ELF-1 (cell line): ENCODE measurements around the gene INSL3.
"Not testable (repeated sequence)": the region's sequence is repeated elsewhere in the genome, so short reads cannot be mapped to it uniquely, and the experiment has no call there.

ENCODE experiments used
- DNase-seq: peaks from one replicate; pipeline ENCODE4 v3.0.0-alpha.2; 2016; ENCODE audit warnings: low read depth, low spot score

INSL3 gene

DNA sequence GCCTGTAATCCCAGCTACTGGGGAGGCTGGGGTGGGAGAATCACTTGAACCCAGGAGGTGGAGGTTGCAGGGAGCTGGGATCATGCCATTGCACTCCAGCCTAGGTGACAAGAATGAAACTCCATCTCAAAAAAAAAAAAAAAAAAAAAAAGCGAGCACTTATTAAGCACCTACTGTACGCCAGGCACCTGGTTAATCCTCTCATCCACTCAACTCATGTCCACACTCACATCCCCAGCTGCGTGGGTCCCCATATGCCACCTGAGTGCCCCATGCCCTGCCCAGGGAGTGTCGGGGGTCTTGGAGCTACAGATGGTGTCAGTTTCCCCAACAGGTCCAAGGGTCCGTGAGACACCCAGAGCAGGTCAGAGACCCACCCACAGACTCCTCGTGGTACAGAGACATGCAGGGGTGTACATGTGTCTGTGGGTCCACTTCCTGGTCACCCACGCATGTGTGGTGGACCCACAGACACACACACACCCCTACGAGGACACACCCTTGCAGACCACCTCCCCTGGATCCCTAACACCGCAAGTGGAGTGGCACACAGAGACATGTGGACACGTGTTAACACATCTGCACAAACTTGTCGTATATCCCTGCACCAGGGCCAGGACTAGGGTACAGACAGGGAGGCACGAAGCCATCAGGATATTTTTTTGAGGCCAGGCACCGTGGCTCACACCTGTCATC lies 3.5 kb downstream of the INSL3 start:
- DNase-seq: no peak

GRCh38 chr19:17812099-17812498 lies 9.2 kb downstream of the INSL3 start:
- DNase-seq: no peak

DNA sequence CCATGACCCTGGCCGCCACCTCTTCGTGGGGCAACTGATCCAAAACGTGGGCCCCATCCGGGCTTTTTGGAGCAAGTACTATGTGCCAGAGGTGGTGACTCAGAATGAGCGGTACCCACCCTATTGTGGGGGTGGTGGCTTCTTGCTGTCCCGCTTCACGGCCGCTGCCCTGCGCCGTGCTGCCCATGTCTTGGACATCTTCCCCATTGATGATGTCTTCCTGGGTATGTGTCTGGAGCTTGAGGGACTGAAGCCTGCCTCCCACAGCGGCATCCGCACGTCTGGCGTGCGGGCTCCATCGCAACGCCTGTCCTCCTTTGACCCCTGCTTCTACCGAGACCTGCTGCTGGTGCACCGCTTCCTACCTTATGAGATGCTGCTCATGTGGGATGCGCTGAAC lies 9.6 kb downstream of the INSL3 start:
- DNase-seq: no peak

DNA sequence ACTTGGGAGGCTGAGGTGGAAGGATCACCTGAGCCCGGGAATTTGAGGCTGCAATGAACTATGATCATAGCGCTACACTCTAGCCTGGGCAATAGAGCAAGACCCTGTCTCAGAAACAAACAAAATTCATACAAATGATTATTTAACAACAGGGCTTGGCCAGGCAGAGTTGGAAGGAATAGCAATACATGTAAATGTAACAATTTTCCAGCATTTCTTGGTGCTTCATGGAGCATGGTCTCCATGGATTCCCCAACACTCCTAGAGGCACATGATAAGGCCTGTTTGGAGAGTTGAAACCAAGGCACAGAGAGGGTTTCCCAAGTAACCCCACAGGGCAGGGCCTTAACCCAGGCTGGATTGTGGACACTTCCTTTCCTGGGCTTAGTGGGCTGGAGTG lies 10.2 kb downstream of the INSL3 start:
- no peak for DNase-seq

DNA sequence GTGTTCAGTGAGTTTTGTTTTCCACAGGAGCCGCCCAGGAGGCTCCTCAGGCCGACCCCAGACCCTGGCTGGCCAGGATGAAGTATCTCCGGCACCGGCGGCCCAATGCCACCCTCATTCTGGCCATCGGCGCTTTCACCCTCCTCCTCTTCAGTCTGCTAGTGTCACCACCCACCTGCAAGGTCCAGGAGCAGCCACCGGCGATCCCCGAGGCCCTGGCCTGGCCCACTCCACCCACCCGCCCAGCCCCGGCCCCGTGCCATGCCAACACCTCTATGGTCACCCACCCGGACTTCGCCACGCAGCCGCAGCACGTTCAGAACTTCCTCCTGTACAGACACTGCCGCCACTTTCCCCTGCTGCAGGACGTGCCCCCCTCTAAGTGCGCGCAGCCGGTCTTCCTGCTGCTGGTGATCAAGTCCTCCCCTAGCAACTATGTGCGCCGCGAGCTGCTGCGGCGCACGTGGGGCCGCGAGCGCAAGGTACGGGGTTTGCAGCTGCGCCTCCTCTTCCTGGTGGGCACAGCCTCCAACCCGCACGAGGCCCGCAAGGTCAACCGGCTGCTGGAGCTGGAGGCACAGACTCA lies 13.5 kb downstream of the INSL3 start:
- DNase-seq: no peak

- no peak for DNase-seq
These were observed 14.4 kb downstream of the INSL3 start for GRCh38 chr19:17806945-17807344.

GRCh38 chr19:17805427-17805826 lies 15.9 kb downstream of the INSL3 start:
- no peak for DNase-seq

DNA sequence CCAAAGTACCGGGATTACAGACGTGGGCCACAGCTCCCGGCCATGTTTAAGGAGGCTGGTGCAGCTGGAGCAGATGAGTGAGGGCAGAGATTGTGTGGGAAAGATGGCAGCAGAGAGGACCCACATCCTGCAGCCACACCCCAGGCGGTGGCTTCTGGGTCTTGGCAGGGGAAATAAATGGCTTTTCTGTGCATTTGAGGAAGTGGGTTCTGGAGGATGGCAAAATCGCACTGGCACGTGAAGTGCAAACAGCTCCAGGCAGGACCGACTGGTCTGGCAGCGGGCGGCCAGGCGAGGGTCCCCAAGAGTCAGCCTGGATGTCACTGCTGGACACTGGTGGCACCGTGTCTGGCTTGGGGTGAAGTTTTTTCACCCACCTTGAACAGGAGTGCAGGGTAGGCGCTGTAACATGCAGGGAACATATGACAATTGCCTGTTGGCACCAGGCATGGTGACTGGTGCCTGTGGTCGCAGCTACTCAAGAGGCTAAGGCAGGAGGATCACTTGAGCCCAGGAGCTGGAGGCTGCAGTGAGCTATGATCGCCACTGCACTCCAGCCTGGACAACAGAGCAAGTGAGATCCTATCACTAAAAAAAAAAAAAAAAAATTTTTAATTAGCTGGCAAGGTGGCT lies 17.9 kb downstream of the INSL3 start:
- no peak for DNase-seq

GRCh38 chr19:17802137-17802858 lies 19.0 kb downstream of the INSL3 start:
- no peak for DNase-seq

DNA sequence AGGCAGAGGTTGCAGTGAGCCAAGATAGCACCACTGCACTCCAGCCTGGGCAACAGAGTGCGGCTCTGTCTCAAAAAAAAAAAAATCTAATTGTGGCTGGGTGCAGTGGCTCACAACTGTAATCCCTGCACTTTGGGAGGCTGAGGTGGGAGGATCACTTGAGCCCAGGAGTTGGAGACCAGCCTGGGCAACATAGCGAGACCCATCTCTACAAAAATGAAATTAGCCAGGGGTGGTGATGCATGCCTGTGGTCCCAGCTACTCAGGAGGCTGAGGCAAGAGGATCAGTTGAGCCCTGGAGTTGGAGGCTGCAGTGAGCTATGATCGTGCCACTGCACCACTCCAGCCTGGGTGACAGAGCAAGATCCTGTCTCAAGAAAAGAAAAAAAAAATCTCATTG lies 22.7 kb downstream of the INSL3 start:
- not testable (repeated sequence) for DNase-seq

DNA sequence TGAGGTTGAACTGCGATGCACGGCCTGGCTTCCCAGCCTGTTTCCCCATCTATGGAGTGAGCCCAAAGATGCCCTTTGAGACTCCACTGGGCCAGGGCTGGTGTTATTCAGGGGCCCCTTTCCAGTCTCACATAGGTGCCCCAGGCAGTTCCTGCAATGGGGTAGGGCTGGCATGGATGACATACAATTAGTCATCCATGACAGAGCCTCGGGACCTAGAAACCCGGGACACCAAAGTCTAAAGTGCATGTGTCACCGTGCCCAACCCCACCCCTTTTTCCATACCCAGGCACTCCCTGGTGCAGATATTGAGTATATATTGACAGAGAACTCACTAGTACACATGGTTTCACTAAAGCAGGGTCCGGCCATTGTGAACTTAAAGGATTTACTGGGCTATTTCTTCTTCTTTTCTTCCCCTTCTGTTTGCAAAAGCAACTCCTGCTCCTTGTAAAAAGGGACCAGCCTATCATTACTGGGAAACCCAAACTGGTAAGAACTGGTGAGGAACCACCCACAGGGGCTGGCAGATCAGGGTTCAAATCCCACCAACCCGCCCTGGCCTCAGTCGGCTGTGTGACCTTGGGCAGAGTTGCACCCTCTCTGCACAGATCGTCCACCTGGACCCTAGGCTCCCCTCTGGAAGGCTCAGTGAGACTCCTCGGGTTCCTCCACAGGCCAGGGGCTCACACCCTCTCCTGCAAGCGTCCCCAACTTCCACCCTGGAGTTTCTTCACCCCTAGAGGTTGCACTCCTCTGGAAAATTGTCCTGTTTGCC lies 23.7 kb downstream of the INSL3 start:
- DNase-seq: no peak

DNA sequence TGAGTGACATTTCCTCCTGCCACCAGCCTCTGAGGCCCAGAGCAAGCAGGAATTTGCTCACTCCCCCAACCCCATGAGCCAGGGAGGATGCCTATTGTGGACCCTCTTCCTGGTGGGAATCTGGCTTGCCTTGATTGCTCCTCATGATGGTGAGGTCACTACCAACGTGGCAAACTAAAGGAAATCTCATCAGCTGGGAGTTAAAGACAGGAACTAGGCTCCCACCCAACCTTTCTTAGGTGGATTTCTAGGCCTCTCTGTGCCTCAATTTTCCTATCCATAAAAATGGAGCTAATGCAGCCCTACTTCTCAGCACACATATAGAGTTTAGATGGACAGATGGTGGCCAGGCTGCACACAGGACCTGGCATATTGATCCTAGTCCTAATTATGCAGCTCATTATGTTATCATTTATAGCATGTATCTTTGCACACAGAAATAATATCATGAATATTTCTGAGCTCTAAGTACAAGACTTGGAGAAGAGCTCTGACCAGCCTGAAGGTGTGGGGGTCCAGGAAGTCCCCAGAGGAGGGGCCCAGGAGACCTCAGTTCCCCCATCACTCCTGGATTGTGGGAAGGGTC lies 24.4 kb downstream of the INSL3 start:
- no peak for DNase-seq

DNA sequence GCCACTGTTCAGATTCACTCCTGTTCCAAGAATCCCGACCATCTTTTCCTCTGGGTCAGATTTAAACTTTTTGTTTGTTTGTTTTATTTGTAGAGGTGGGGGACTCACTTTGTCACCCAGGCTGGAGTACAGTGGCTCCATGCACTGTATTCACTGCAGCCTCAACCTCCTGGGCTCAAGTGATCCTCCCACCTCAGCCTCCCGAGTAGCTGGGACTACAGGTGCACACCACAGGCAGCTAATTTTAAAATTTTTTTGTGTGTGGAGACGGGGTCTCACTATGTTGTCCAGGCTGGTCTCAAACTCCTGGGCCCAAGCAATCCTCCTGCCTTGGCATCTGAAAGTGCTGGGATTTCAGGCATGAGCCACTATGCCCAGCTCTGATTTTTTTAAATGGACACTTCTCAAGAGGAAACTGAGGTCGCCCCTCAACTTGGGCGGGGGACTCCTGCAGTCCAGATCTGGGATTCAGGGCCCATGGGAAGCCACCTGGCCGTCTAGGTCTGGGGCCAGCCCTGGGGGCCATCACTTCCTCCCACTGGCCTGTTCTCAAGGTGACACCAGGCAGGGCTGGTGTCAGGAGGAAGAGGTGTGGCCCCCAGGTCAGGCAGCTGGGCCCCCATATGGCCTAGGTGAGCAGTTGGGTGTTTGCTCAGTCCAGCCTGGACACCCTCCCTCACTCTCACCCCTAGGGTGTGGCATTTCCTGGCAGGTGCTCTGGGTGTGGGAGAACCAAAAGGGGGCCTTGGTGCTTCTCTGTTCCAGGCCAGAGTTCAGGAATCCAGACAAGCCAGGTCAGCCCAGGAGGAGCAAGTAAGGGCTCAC lies 25.1 kb downstream of the INSL3 start:
- no peak for DNase-seq

- no peak for DNase-seq
These were observed 25.8 kb downstream of the INSL3 start for GRCh38 chr19:17795495-17795856.

DNA sequence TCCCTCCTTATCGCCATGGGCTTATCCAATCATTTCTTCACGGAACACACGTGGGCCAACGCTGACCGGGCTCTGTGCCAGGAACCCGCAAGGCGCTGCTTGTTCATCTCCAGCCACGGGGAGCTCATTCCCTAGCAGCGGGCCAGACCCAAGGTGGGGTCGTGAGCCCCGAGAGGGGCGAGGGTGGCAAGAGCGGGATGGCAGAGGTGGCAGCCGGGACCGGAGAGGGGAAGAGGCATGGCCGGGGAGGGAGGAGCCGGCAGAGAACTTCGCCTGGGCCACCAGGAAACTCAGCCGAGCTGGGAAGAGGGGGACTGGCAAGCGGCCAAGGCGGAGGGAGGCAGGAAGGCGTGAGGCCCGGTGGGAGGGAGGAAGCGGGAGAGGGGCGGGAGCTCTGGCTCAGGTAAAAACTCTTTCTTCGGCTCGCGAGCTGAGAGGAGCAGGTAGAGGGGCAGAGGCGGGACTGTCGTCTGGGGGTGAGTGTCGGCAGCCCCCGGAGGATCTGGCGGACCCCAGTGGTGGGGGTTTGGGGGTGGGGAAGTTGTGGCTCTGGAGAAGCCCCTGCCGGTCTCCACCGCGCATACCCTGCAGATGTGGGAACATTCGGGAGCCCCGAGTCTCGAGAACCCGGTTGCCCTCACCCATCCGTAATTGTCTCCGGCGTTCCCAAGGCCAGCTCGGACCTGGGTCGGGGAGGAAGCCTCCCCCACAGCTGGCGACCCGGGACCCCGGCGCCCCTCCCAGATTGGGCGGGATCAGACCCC lies 26.4 kb downstream of the INSL3 start, which contains the start of gene B3GNT3:
Gene B3GNT3, plus strand, starts transcription at position 408 of the 764 bp plus-strand sequence. CDS start 12,670 bp downstream, outside the sequence.
- no peak for DNase-seq

DNA sequence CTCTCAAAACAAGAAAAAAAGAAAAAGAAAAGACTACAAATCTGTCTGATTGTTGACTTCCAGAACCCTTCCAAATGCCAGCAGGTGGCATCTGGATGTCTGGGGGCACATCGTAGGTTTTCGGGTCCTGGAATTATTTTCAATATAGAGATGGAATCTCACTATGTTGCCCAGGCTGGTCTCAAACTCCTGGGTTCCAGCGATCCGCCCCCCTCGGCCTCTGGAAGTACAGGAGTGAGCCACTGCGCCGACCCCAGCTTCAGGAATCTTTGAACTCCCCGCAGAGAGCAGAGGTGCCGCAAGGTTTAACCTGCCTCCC lies 26.9 kb downstream of the INSL3 start:
- DNase-seq: no peak

DNA sequence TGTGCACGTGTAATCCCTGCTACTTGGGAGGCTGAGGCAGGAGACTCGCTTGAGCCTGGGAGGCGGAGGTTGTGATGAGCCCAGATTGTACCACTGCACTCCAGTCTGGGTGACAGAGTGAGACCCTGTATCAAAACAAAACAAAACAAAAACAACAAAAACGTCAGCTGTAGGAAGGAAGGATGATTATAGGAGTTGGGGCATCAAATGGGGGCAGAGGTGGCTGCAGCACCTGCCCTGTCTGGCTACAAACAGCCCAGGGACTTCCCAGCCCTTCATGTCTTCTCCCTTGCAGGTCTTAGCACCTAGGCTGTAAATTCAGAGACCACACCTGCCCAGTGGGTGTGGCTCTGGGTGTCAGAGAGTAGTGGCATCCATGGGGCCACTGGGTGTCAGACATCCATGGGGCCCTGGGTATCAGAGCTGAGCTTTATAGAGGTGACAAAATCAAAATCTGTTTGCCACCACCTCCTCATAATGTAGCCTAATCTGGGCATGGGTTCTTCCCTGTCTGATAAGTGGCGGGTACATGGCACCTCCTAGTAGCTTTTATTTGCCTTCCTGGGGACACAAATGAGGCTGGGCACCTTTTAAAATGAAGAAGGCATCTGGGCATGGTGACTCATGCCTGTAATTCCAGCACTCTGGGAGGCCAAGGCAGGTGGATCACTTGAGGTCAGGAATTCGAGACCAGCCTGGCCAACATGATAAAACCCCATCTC lies 31.1 kb downstream of the INSL3 start:
- no peak for DNase-seq

DNA sequence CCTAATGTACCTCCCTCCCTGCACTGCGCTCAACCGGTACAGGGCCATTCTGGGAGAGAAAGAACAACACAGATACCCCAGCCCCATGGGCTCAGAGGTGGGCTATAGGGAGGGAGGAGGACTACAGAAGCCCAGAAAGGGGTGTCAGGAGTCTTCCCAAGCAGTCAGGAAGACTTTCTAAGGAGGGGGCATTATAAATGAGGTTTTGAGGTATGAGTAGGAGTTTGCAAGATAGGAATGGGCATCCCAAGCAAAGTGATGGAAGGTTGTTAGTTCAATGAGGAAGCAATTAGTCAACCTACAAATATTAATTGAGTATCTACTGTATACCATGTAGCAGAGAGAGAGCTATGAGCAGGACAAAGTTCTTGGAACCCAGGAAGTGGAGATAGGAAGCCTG lies 32.7 kb downstream of the INSL3 start:
- DNase-seq: no peak

DNA sequence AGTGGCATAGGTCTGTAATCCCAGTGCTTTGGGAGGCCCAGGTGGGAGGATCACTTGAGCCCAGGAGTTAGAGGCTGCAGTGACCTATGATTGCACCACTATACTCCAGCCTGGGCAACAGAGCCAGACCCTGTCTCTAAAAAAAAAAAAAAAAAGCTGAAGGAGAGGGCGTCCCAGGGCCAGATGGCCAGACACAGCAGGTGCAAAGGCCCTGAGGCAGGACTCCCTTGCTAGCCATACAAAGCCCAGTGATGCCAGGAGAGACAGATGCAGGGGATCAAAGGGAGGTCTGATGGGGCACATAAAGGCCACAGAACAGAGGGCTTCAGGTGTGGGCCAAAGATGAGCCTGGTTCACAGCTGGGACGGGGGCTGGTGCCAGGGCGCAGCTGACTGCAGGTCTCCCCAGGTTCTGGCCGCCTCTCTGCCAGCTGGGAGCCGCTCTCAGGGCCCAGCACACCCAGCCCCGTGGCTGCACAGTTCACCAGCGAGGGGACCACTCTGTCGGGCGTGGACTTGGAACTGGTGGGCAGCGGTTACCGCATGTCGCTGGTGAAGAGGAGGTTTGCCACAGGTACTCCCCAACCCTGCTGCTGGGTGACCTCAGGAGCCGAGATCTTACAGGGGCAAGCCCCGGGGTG lies 33.9 kb downstream of the INSL3 start:
- no peak for DNase-seq
